Fibroblast of lung (primary cell): ENCODE data around the gene LTBP1. TPM values are rescaled to one million over a fixed set of nuclear protein-coding genes. Genes with fewer than 3 reads are reported as not detected.
"Not testable (repeated sequence)": the region's sequence is repeated elsewhere in the genome, so short reads cannot be mapped to it uniquely, and the experiment has no call there.

Source experiments
- DNase-seq, 2 donors: peaks; one replicate each; pipeline versions ENCODE4 v3.0.0 to v3.0.0-alpha.2; 2010; ENCODE audit warnings: low read depth in 2 of 2
- H2AFZ ChIP-seq: 2 replicates; pipeline ENCODE4 v1.5.1; 2012; ENCODE audit warnings: low read length, control low read depth, inconsistent platforms
- H3K27ac ChIP-seq: 2 replicates; pipeline ENCODE4 v1.5.1; 2011; ENCODE audit warnings: low read length, control low read depth; ENCODE audit not compliant: insufficient read depth
- H3K27me3 ChIP-seq: 2 replicates; pipeline ENCODE4 v1.5.1; 2011; ENCODE audit warnings: mild to moderate bottlenecking, low read length; ENCODE audit not compliant: control insufficient read depth, insufficient read depth
- H3K36me3 ChIP-seq: 2 replicates; pipeline ENCODE4 v1.5.1; 2011; ENCODE audit warnings: low read length; ENCODE audit not compliant: control insufficient read depth, insufficient read depth
- H3K4me1 ChIP-seq: 2 replicates; pipeline ENCODE4 v1.5.1; 2011; ENCODE audit warnings: low read length; ENCODE audit not compliant: control insufficient read depth, insufficient read depth; ENCODE audit errors: extremely low read depth
- H3K4me2 ChIP-seq: 2 replicates; pipeline ENCODE4 v1.5.1; 2011; ENCODE audit warnings: low read length, control low read depth; ENCODE audit not compliant: insufficient read depth; ENCODE audit errors: extremely low read depth
- H3K4me3 ChIP-seq, 4 experiments: fragments of 200-600 bp in 1 of 4; sonication (generic) in 1 of 4; replicated peaks in 1 of 4; 2 replicates each; pipeline ENCODE4 v1.5.1; 2011 to 2016; ENCODE audit warnings: low read length in 4 of 4, low read depth in 3 of 4, mild to moderate bottlenecking in 3 of 4, control low read depth in 2 of 4, inconsistent platforms in 1 of 4, mixed read lengths in 1 of 4; ENCODE audit not compliant: insufficient read depth in 1 of 4; ENCODE audit errors: control extremely low read depth in 1 of 4
- H3K79me2 ChIP-seq: 2 replicates; pipeline ENCODE4 v1.5.1; 2012; ENCODE audit warnings: mild to moderate bottlenecking, low read length, inconsistent platforms; ENCODE audit not compliant: control insufficient read depth, insufficient read depth
- H3K9ac ChIP-seq: 2 replicates; pipeline ENCODE4 v1.5.1; 2011; ENCODE audit warnings: mild to moderate bottlenecking, low read length, control low read depth; ENCODE audit not compliant: insufficient read depth
- H3K9me3 ChIP-seq: 2 replicates; pipeline ENCODE4 v1.5.1; 2012; ENCODE audit warnings: low read depth, low read length; ENCODE audit not compliant: control insufficient read depth, insufficient read depth
- H4K20me1 ChIP-seq: 2 replicates; pipeline ENCODE4 v1.5.1; 2011; ENCODE audit warnings: low read length; ENCODE audit not compliant: control insufficient read depth, insufficient read depth; ENCODE audit errors: extremely low read depth
- EZH2 ChIP-seq: IDR thresholded peaks from 2 replicates; pipeline ENCODE4 v1.5.1; 2012; ENCODE audit warnings: low read length, control low read depth, mild to moderate bottlenecking; ENCODE audit errors: missing control alignments
- polyA plus RNA-seq, 2 donors: library from polyadenylated mRNA; depleted of rRNA in 1 of 2; stranded (reverse) in 1 of 2; unstranded in 1 of 2; fragments of >200 nt; gene quantifications; 2 replicates each; pipeline ENCODE4 v1.2.1, GENCODE V29; 2011 to 2012; ENCODE audit warnings: missing spikeins in 1 of 2
- total RNA-seq: library from RNA; depleted of rRNA; stranded (reverse); fragments of >200 nt; gene quantifications from 2 replicates; pipeline ENCODE4 v1.2.1, GENCODE V29; 2014
- TF ChIP-seq, protein P1 (sequence below), 2 donors: IDR thresholded peaks in 1 of 2; conservative IDR thresholded peaks in 1 of 2; 1 replicate in 1 of 2; 2 replicates in 1 of 2; pipeline ENCODE4 v1.5.1; 2011 to 2012; ENCODE audit warnings: low read length in 2 of 2, control low read depth in 1 of 2, inconsistent platforms in 1 of 2, low read depth in 1 of 2, mild to moderate bottlenecking in 1 of 2

Gene LTBP1
- total and polyA plus RNA-seq, 2 donors (not counting 1 experiment from before 2014, with no cell fraction given) = 254 to 324 TPM

DNA sequence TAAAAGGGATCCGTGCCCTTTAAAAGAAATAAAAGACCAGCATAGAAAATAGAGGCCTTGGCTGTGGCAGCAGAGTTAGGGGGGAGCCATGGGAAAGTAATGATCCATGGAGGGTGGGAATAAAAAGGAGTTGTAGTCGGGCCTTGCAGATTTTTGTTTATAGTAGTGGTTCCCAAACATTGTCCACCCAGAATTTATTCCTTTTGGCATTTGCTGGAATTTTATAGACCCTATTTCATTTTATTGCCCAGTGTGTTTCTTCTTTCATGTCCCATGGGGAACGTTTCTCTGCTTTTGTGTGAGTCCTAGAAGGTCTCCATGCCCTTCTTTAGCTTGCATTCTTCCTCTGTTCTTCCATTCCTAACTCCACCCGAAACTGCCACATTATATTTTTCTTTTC lies 222.2 kb downstream of the LTBP1 start:
- H3K79me2 ChIP-seq = peaks cover 24% of the 10 kb centered on the region

DNA sequence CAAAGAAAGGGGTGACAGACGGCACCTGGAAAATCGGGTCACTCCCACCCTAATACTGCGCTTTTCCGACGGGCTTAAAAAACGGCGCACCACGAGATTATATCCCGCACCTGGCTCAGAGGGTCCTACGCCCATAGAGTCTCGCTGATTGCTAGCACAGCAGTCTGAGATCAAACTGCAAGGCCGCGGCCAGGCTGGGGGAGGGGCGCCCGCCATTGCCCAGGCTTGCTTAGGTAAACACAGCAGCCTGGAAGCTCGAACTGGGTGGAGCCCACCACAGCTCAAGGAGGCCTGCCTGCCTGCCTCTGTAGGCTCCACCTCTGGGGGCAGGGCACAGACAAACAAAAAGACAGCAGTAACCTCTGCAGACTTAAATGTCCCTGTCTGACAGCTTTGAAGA lies 223.5 kb downstream of the LTBP1 start:
- not testable (repeated sequence) for H2AFZ ChIP-seq, H3K36me3 ChIP-seq, DNase-seq, H3K4me3 ChIP-seq, H3K27me3 ChIP-seq, H4K20me1 ChIP-seq, H3K4me2 ChIP-seq, H3K27ac ChIP-seq, H3K9ac ChIP-seq, H3K9me3 ChIP-seq
- Histone ChIP-seq H3K4me1 (peaks cover 10% of the 10 kb centered on the region), H3K79me2 (peaks cover 17% of the 10 kb centered on the region)

More for the DNA sequence above, 222.2 kb downstream of the LTBP1 start:
- Histone ChIP-seq H3K4me1 (peaks cover 10% of the 10 kb centered on the region), H3K36me3 (no peaks in the 10 kb centered on the region), H3K9me3 (no peaks in the 10 kb centered on the region), H3K4me2 (no peak overlapping the region), H3K27me3 (no peaks in the 10 kb centered on the region), H3K4me3 (no peak overlapping the region), H3K27ac (no peak overlapping the region), H3K9ac (no peak overlapping the region), H2AFZ (no peak overlapping the region), H4K20me1 (no peaks in the 10 kb centered on the region)
- DNase-seq = no peak
- TF ChIP-seq, protein P1, sequence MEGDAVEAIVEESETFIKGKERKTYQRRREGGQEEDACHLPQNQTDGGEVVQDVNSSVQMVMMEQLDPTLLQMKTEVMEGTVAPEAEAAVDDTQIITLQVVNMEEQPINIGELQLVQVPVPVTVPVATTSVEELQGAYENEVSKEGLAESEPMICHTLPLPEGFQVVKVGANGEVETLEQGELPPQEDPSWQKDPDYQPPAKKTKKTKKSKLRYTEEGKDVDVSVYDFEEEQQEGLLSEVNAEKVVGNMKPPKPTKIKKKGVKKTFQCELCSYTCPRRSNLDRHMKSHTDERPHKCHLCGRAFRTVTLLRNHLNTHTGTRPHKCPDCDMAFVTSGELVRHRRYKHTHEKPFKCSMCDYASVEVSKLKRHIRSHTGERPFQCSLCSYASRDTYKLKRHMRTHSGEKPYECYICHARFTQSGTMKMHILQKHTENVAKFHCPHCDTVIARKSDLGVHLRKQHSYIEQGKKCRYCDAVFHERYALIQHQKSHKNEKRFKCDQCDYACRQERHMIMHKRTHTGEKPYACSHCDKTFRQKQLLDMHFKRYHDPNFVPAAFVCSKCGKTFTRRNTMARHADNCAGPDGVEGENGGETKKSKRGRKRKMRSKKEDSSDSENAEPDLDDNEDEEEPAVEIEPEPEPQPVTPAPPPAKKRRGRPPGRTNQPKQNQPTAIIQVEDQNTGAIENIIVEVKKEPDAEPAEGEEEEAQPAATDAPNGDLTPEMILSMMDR (conservative IDR thresholded peaks at IDR 0.05 in 1 of 2, IDR thresholded peaks at IDR 0.05 in 1 of 2; ENCODE audit: low read depth in 1 of 2, low read length in 2 of 2) = no peak
- TF ChIP-seq EZH2 = no peak

- Histone ChIP-seq H3K27ac (no peak overlapping the region), H4K20me1 (no peaks in the 10 kb centered on the region), H3K9me3 (no peaks in the 10 kb centered on the region), H3K27me3 (no peaks in the 10 kb centered on the region), H3K4me2 (no peak overlapping the region), H3K4me3 (no peak overlapping the region), H3K79me2 (peaks cover 12% of the 10 kb centered on the region), H3K36me3 (no peaks in the 10 kb centered on the region), H3K9ac (no peak overlapping the region), H3K4me1 (no peaks in the 10 kb centered on the region), H2AFZ (no peak overlapping the region)
- TF ChIP-seq EZH2 = no peak
- TF ChIP-seq, protein P1 (conservative IDR thresholded peaks at IDR 0.05 in 1 of 2, IDR thresholded peaks at IDR 0.05 in 1 of 2; ENCODE audit: low read depth in 1 of 2, low read length in 2 of 2) = no peak
- peak in 1 of 2 donors; percentile 45 for DNase-seq
These were observed 230.9 kb downstream of the LTBP1 start for GRCh38 chr2:33177627-33178026.
